Epithelial cell of esophagus (primary cell): ENCODE measurements around the gene TMEM100.
A peak's percentile ranks its signal among the peaks of the same experiment; 100 is the strongest.

Source experiments
- DNase-seq: peaks from one replicate; pipeline ENCODE4 v3.0.0; 2010; ENCODE audit warnings: low read depth
- H3K4me3 ChIP-seq: 2 replicates; pipeline ENCODE4 v1.5.1; 2011; ENCODE audit warnings: mild to moderate bottlenecking, low read length, control low read depth
- TF ChIP-seq, protein P1 (sequence below): IDR thresholded peaks from 2 replicates; pipeline ENCODE4 v1.5.1; 2011; ENCODE audit warnings: low read depth, mild to moderate bottlenecking, low read length, control low read depth, inconsistent platforms; ENCODE audit not compliant: insufficient read depth; ENCODE audit errors: missing control alignments

TMEM100 gene

DNA sequence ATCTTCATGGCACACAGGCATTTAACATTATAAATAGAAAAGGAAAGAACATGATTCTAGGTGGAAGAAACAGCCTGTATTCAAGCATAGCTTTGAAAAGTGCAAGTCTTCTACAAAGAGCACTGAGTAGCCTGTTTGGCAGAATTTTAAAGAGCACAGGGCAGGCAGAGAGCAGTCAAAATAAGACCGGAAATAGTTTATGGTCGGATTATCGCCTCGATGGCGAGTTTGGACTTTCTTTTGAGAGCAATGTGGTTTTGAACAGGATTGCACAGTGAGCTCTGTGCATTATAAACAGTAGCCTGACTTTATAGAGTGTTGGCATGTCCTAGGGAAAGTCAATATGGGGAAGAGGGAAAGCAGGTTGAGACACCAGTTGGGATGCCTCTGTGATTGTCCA, 6.2 kb upstream of the TMEM100 start:
- TF ChIP-seq, protein P1, sequence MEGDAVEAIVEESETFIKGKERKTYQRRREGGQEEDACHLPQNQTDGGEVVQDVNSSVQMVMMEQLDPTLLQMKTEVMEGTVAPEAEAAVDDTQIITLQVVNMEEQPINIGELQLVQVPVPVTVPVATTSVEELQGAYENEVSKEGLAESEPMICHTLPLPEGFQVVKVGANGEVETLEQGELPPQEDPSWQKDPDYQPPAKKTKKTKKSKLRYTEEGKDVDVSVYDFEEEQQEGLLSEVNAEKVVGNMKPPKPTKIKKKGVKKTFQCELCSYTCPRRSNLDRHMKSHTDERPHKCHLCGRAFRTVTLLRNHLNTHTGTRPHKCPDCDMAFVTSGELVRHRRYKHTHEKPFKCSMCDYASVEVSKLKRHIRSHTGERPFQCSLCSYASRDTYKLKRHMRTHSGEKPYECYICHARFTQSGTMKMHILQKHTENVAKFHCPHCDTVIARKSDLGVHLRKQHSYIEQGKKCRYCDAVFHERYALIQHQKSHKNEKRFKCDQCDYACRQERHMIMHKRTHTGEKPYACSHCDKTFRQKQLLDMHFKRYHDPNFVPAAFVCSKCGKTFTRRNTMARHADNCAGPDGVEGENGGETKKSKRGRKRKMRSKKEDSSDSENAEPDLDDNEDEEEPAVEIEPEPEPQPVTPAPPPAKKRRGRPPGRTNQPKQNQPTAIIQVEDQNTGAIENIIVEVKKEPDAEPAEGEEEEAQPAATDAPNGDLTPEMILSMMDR: no peak
- no peak for DNase-seq
- no peak overlapping the region for H3K4me3 ChIP-seq

DNA sequence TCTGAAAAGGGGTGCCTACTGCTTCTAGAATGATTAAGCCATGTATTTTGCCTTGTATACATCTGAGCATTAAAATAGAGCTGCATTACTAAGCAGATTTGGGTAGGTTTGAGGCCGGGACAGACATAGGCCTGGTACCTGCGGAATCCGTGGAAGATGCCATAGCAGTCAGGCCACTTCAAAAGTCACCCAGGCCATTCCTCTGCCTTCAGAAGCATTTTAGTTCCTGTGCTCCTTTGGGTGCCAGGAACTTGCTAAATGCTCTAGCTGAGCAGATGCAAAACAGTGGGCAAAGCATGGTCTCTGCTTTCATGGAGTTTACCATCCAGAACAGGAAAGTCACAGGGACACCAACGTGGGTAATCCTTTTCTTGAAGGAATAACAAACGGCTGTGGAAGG, 5.7 kb upstream of the TMEM100 start:
- DNase-seq: no peak
- TF ChIP-seq, protein P1: no peak
- no peak overlapping the region for H3K4me3 ChIP-seq

DNA sequence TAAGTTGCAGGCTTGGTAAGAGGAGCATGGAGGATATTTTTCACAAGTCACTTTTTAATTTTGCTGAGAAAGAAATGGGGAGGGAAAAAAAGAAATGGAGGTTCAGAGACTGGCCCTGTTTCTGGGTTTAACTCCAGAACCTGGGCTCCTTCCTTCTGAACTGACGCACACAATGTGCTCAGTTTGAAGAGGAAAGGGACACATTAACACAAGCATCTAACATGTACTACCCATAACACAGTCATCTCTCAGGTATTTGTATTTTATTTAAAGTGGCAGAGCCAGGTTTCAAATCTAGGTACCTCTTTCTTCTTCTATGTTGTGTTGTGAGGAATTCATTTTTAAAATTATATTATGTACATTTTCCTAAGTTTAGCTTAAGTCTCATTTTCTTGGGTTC, 5.3 kb upstream of the TMEM100 start:
- TF ChIP-seq, protein P1: no peak
- H3K4me3 ChIP-seq: no peak overlapping the region
- DNase-seq: peak; percentile 49

DNA sequence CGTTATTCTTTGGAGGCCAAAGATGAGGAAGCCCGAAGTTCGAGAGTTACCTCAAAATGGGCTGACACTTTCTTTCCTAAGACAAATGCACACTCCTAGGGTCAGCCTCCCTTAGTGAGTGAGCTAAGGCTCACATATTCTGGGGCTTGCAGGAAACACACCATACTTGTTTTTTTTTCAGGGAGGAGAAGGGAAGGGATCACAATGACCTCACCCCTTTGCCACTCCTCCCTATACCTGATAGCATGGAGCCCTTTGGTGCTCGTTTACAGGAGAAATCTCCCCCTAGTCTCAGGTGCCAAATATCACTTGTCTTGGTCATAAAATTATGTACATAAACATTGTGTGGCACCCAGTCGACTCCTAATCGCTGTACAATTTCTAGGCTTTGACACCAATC, 4.6 kb upstream of the TMEM100 start:
- no peak for DNase-seq
- TF ChIP-seq, protein P1: no peak
- H3K4me3 ChIP-seq: no peak overlapping the region

DNA sequence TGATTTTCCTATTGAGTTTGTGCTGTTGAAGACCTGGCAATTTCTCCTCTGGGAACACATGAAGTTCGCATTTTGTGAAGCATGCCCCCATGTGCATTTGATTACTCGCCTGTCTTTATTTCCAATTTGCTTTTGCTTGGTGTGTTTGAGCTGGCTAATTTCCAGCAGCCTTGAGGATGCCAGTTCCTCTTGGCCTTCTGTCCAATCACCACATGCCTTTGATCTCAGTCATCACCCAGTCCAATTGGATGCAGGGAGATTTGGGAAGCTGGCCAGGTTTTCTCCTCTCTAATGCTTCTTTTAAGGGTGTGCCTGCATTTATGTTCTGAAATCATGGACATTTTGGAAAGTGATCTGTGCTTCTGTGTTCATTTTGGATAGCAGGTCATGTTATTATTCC, 3.8 kb upstream of the TMEM100 start:
- TF ChIP-seq, protein P1: no peak
- no peak overlapping the region for H3K4me3 ChIP-seq
- DNase-seq: peak; percentile 82

DNA sequence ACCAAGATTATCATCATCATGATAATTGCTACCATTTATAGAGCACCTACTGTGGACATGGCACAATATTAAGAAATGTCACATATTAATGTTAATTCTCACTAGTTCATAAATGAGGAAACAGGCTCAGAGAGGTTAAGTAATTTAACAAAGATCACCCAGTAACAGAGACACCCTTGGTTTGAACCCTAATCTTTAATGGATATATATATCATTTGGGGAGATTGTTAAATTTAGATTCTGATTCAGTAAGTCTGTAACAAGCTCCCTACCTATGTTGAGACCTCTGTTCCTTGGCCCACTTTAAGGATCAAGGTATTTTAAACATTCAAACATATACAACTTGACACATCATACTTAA, 804 bp upstream of the TMEM100 start:
- no peak overlapping the region for H3K4me3 ChIP-seq
- TF ChIP-seq, protein P1: no peak
- DNase-seq: no peak

DNA sequence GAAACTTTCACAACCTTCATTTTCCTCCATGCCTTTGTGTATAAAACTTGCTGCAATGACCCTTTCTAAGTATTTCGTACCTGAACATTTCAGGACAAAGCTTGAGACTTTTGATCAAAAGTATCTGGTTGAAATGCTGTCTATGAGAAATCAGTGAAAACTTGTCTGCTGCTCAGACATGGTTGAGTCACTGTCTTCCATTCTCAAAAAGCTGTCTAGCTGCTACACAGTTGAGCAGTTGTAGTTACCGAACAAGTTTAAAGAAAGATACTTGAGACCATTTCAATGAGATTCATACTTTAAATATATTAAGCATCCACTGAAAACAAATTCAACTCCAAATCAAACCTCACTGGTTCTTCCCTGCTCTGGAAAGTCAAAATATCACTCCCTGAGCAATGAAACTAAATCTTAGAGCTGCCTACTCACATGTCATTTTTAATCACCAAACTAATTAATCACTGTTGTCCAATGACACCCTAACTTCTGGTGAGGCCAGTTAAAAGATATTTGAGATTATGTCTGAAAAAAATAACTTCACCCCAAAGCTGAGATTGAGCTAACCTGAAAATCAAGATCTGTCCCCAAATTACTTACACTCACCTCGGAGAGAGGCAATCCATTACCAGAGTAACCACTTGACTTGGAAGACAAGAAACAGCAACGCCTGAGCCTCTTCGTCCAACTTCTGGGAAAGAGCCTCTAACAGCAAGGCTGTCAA, 488 bp downstream of the TMEM100 start:
- TF ChIP-seq, protein P1: no peak
- peak; percentile 63 for DNase-seq
- no peak overlapping the region for H3K4me3 ChIP-seq
